Spinal cord (tissue), 10 donors: ENCODE data around the gene VWF. TPM values are rescaled to one million over a fixed set of nuclear protein-coding genes. Genes with fewer than 3 reads are reported as not detected.

Experiments used
- DNase-seq, 6 donors: peaks; one replicate each; pipeline versions ENCODE4 v3.0.0 to v3.0.0-alpha.2; 2013 to 2015; ENCODE audit warnings: low spot score in 6 of 6, low read depth in 4 of 6
- H3K27ac ChIP-seq: one replicate; pipeline ENCODE4 v1.5.1; 2013; ENCODE audit warnings: low read depth, low read length, control low read depth
- H3K27me3 ChIP-seq: one replicate; pipeline ENCODE4 v1.6.1; 2013; ENCODE audit warnings: low read length; ENCODE audit not compliant: control insufficient read depth, insufficient read depth
- H3K36me3 ChIP-seq: one replicate; pipeline ENCODE4 v1.6.1; 2013; ENCODE audit warnings: low read length; ENCODE audit not compliant: control insufficient read depth, insufficient read depth
- H3K4me1 ChIP-seq: one replicate; pipeline ENCODE4 v1.6.1; 2013; ENCODE audit warnings: low read length; ENCODE audit not compliant: control insufficient read depth, insufficient read depth
- H3K4me3 ChIP-seq: one replicate; pipeline ENCODE4 v1.5.1; 2013; ENCODE audit warnings: low read depth, low read length, control low read depth
- H3K9me3 ChIP-seq: one replicate; pipeline ENCODE4 v1.6.1; 2013; ENCODE audit warnings: low read length; ENCODE audit not compliant: control insufficient read depth, insufficient read depth
- WGBS: methylation state at CpG from one replicate; pipeline ENCODE4 v1.1.5; 2013; ENCODE audit warnings: missing lambda C conversion rate; ENCODE audit not compliant: insufficient coverage; 5-methylcytosine and 5-hydroxymethylcytosine counted together
- polyA plus RNA-seq, 2 donors: library from polyadenylated mRNA; unstranded; fragments of 120-200 nt; gene quantifications; one replicate each; pipeline ENCODE4 v1.2.1, GENCODE V29; 2013; ENCODE audit not compliant: insufficient read length in 2 of 2
- total RNA-seq, 2 donors: library from RNA; depleted of rRNA in 1 of 2; stranded (reverse); fragments of 120-200 nt in 1 of 2; fragments of >200 nt in 1 of 2; gene quantifications; one replicate each; pipeline versions ENCODE4 v1.2.3 to v1.2.4, GENCODE V29; 2013 to 2014
- donor health status: healthy.

The VWF gene
- total and polyA plus RNA-seq, 4 donors, result 34.3 to 76.6 (median 37.5) TPM

GRCh38 chr12:6084261-6084968, 40.1 kb downstream of the VWF start:
- Histone ChIP-seq H3K27me3 (no peaks in the 10 kb centered on the region), H3K27ac (peak overlapping the region; percentile 50), H3K36me3 (no peaks in the 10 kb centered on the region), H3K4me3 (no peak overlapping the region), H3K4me1 (peaks cover 22% of the 10 kb centered on the region), H3K9me3 (no peaks in the 10 kb centered on the region)
- WGBS, result 18% methylated on average over 4 of the region's 7 CpGs
- peak in 2 of 6 donors; percentile 76 to 81 for DNase-seq

DNA sequence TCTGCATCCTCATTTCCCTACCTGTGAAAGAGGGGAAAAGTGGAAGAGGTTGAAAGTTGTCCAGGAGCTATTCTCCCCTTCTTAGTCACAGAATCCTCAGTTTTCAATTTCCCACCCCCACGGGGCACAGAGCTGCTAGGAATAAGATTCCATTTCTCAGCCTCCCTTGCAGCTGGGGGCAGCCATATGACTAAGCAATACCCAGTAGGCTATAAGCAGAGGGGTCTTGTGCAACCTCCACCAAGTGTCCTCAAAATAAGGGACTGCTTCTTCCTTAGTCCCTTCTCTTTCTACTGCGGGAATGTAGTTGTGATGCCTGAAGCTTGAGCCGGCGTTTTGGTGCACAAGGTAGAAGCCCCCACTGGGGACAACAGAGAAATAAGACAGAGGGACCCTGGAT, 40.9 kb downstream of the VWF start:
- DNase-seq, result no peak
- H3K9me3 ChIP-seq, result no peaks in the 10 kb centered on the region
- H3K4me1 ChIP-seq, result peaks cover 17% of the 10 kb centered on the region
- H3K4me3 ChIP-seq, result no peak overlapping the region
- no peak overlapping the region for H3K27ac ChIP-seq
- 67% methylated on average over 2 of the region's 4 CpGs for WGBS
- H3K27me3 ChIP-seq, result no peaks in the 10 kb centered on the region
- H3K36me3 ChIP-seq, result no peaks in the 10 kb centered on the region

GRCh38 chr12:6082613-6083012, 41.9 kb downstream of the VWF start:
- Histone ChIP-seq H3K27me3 (no peaks in the 10 kb centered on the region), H3K4me3 (no peak overlapping the region), H3K9me3 (no peaks in the 10 kb centered on the region), H3K36me3 (no peaks in the 10 kb centered on the region), H3K27ac (no peak overlapping the region), H3K4me1 (peaks cover 19% of the 10 kb centered on the region)
- WGBS, result 64% methylated on average over 3 of the region's 3 CpGs
- no peak for DNase-seq

DNA sequence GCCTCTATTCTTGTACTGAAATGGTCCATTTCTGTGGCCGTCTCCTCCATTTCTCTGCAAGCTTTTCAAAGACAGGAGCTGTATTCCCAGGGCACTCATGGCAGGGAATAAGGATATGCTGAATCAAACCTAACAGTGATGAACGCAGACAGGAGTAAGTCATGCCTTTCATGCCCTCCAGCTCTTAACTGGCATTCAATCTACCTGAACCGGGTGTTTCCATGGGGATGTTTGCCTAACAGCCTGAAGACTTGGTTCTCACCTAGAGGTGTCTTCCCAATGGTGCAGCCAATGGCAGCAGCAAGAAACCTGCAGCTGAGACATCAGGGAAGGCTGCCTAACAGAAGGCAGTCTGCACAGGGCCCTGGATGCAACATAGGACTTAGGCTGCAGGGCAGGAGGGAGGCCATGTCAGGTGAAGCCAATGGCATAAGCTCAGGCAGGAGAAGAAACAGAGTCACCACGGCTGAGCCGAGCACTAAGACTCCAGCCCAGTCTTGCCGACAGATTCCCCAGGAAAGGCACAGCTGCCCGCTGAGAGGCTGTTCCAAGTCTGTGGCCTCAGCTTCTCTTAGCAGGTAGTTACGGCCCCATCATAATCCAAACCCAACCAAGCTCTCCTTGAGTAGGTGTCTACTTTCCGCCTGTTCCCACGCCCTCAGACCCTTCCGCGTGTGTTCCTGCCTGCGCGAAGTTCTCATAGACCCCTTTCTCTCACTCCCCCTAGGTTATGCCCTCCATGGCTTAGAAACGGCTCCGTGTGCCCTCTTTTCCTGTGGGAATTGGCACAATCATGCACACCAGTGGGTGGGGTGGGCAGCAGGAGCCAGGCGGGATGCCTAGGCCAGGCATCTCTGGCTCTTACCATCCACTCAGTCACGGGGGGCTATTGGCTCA, 44.1 kb downstream of the VWF start:
- Histone ChIP-seq H3K9me3 (no peaks in the 10 kb centered on the region), H3K27ac (no peak overlapping the region), H3K4me3 (no peak overlapping the region), H3K4me1 (peaks cover 23% of the 10 kb centered on the region), H3K27me3 (no peaks in the 10 kb centered on the region), H3K36me3 (no peaks in the 10 kb centered on the region)
- no peak for DNase-seq
- 88% methylated on average over 10 of the region's 18 CpGs for WGBS

GRCh38 chr12:6078398-6079096, 45.9 kb downstream of the VWF start:
- peaks cover 25% of the 10 kb centered on the region for H3K4me1 ChIP-seq
- 94% methylated on average over 2 of the region's 3 CpGs for WGBS

GRCh38 chr12:6077692-6078083, 46.8 kb downstream of the VWF start:
- peaks cover 26% of the 10 kb centered on the region for H3K4me1 ChIP-seq
- no peaks in the 10 kb centered on the region for H3K9me3 ChIP-seq
- H3K36me3 ChIP-seq, result no peaks in the 10 kb centered on the region
- whole genome bisulfite sequencing, result 88% methylated on average over 2 of the region's 6 CpGs
- no peak for DNase-seq
- H3K27me3 ChIP-seq, result peaks cover 2% of the 10 kb centered on the region
- no peak overlapping the region for H3K27ac ChIP-seq
- no peak overlapping the region for H3K4me3 ChIP-seq

More at GRCh38 chr12:6078398-6079096, 45.9 kb downstream of the VWF start:
- H3K27ac ChIP-seq, result no peak overlapping the region
- H3K4me3 ChIP-seq, result no peak overlapping the region
- DNase-seq, result peak in 1 of 6 donors; percentile 53
- H3K9me3 ChIP-seq, result no peaks in the 10 kb centered on the region
- no peaks in the 10 kb centered on the region for H3K36me3 ChIP-seq
- H3K27me3 ChIP-seq, result peaks cover 2% of the 10 kb centered on the region

- DNase-seq, result no peak
- Histone ChIP-seq H3K9me3 (no peaks in the 10 kb centered on the region), H3K4me3 (no peak overlapping the region), H3K27ac (no peak overlapping the region), H3K4me1 (peaks cover 29% of the 10 kb centered on the region), H3K36me3 (no peaks in the 10 kb centered on the region), H3K27me3 (peaks cover 2% of the 10 kb centered on the region)
- 95% methylated on average over 28 of the region's 28 CpGs for WGBS
These were observed 47.4 kb downstream of the VWF start for GRCh38 chr12:6076776-6077691.

GRCh38 chr12:6076346-6076745, 48.1 kb downstream of the VWF start:
- Histone ChIP-seq H3K27me3 (peaks cover 2% of the 10 kb centered on the region), H3K36me3 (no peaks in the 10 kb centered on the region), H3K27ac (no peak overlapping the region), H3K4me3 (no peak overlapping the region), H3K4me1 (peaks cover 30% of the 10 kb centered on the region), H3K9me3 (no peaks in the 10 kb centered on the region)
- DNase-seq, result no peak
- WGBS, result 100% methylated on average over 2 of the region's 4 CpGs
